H1 (cell line): ENCODE measurements around the gene ADARB2. TPM values are rescaled to one million over a fixed set of nuclear protein-coding genes. Genes with fewer than 3 reads are reported as not detected.

ENCODE experiments used
- CTCF ChIA-PET: fragments of 300-600 bp; sonication (Branson Sonifier 250); formaldehyde crosslinking; loops from one replicate; lab custom pipeline; 2021; ENCODE audit not compliant: partially characterized antibody; lab: Charles Lee
- POLR2A ChIA-PET: fragments of 300-600 bp; sonication (Branson Sonifier 250); formaldehyde crosslinking; loops from one replicate; lab custom pipeline; 2021; ENCODE audit warnings: inconsistent platforms; ENCODE audit not compliant: partially characterized antibody; lab: Charles Lee
- DNase-seq, 2 experiments: peaks; one replicate each; pipeline versions ENCODE4 v3.0.0 to v3.0.0-alpha.2; 2010 to 2022; ENCODE audit warnings: low spot score in 2 of 2, low read depth in 1 of 2, mixed read lengths in 1 of 2
- FAIRE-seq: peaks from 2 replicates; lab custom pipeline; 2011; peaks lifted over from hg19 to GRCh38; lab: Jason Lieb, UNC
- H2AFZ ChIP-seq: 2 replicates; pipeline ENCODE4 v1.8.1; 2012; ENCODE audit warnings: low read length, inconsistent platforms
- H2AK5ac ChIP-seq: 2 replicates; pipeline ENCODE4 v1.6.1; 2013; ENCODE audit warnings: low read depth, low read length
- H2BK120ac ChIP-seq: replicated peaks from 2 replicates; pipeline ENCODE3; 2013; ENCODE audit warnings: low read depth, low read length, inconsistent platforms
- H2BK12ac ChIP-seq: 2 replicates; pipeline ENCODE4 v1.6.1; 2013; ENCODE audit warnings: low read depth, low read length
- H2BK15ac ChIP-seq: 2 replicates; pipeline ENCODE4 v1.6.1; 2013; ENCODE audit warnings: low read length
- H2BK20ac ChIP-seq: 2 replicates; pipeline ENCODE4 v1.6.1; 2013; ENCODE audit warnings: low read length
- H2BK5ac ChIP-seq: 2 replicates; pipeline ENCODE4 v1.6.1; 2013; ENCODE audit warnings: low read depth, low read length
- H3K14ac ChIP-seq: 2 replicates; pipeline ENCODE4 v1.6.1; 2013; ENCODE audit warnings: inconsistent platforms; ENCODE audit not compliant: insufficient read length
- H3K18ac ChIP-seq: 2 replicates; pipeline ENCODE4 v1.6.1; 2013; ENCODE audit warnings: low read length; ENCODE audit errors: extremely low read depth
- H3K23ac ChIP-seq: 2 replicates; pipeline ENCODE4 v1.6.1; 2013; ENCODE audit warnings: inconsistent platforms; ENCODE audit not compliant: insufficient read length
- H3K23me2 ChIP-seq: 2 replicates; pipeline ENCODE4 v1.6.1; 2013; ENCODE audit warnings: low read depth, low read length
- H3K27ac ChIP-seq: 2 replicates; pipeline ENCODE4 v1.6.1; 2011; ENCODE audit warnings: low read depth, low read length, inconsistent platforms
- H3K27me3 ChIP-seq, 4 experiments: replicated peaks in 1 of 4; 1 replicate in 1 of 4; 2 replicates in 3 of 4; pipeline versions ENCODE4 v1.6.1 to v1.8.1; 2011 to 2013; ENCODE audit warnings: low read length in 3 of 4, mild to moderate bottlenecking in 3 of 4, inconsistent platforms in 2 of 4, mixed read lengths in 2 of 4, moderate library complexity in 1 of 4; ENCODE audit not compliant: control insufficient read depth in 3 of 4, insufficient read depth in 3 of 4; ENCODE audit errors: extremely low read depth in 1 of 4
- H3K36me3 ChIP-seq, 4 experiments: 2 replicates each; pipeline versions ENCODE4 v1.6.1 to v1.8.1; 2011 to 2013; ENCODE audit warnings: mild to moderate bottlenecking in 4 of 4, low read length in 3 of 4, moderate library complexity in 2 of 4, control low read depth in 1 of 4, inconsistent platforms in 1 of 4; ENCODE audit not compliant: insufficient read depth in 4 of 4, control insufficient read depth in 2 of 4
- H3K4ac ChIP-seq: replicated peaks from 2 replicates; pipeline ENCODE3; 2013; ENCODE audit warnings: low read length, low read depth, mixed read lengths, inconsistent platforms; ENCODE audit not compliant: insufficient read length
- H3K4me1 ChIP-seq, 4 experiments: replicated peaks in 1 of 4; 1 replicate in 1 of 4; 2 replicates in 3 of 4; pipeline versions ENCODE4 v1.6.1 to v1.8.1; 2011 to 2013; ENCODE audit warnings: low read length in 3 of 4, inconsistent platforms in 2 of 4, mixed read lengths in 1 of 4; ENCODE audit not compliant: insufficient read depth in 4 of 4, control insufficient read depth in 3 of 4
- H3K4me2 ChIP-seq, 2 experiments: 2 replicates each; pipeline versions ENCODE4 v1.6.1 to v1.8.1; 2011 to 2013; ENCODE audit warnings: low read depth in 2 of 2, low read length in 2 of 2, control low read depth in 1 of 2, inconsistent platforms in 1 of 2, mild to moderate bottlenecking in 1 of 2; ENCODE audit not compliant: insufficient read depth in 1 of 2
- H3K4me3 ChIP-seq, 4 experiments: fragments of 200-600, 300-600 bp in 1 of 4; sonication (generic), shearing (Covaris generic), sonication (Bioruptor Twin) in 1 of 4; 2 replicates each; pipeline versions ENCODE4 v1.5.1 to v1.8.1; 2011 to 2016; ENCODE audit warnings: low read length in 4 of 4, low read depth in 3 of 4, control low read depth in 2 of 4, inconsistent platforms in 2 of 4, mild to moderate bottlenecking in 2 of 4, mixed read lengths in 1 of 4, moderate library complexity in 1 of 4; ENCODE audit not compliant: insufficient read depth in 2 of 4; ENCODE audit errors: extremely low read depth in 1 of 4
- H3K56ac ChIP-seq: replicated peaks from 2 replicates; pipeline ENCODE3; 2013; ENCODE audit warnings: low read depth, mild to moderate bottlenecking, mixed read lengths, low read length, inconsistent platforms; ENCODE audit not compliant: insufficient read length
- H3K79me1 ChIP-seq: 2 replicates; pipeline ENCODE4 v1.6.1; 2013; ENCODE audit warnings: low read depth, low read length, control low read depth
- H3K79me2 ChIP-seq, 2 experiments: 2 replicates each; pipeline versions ENCODE4 v1.6.1 to v1.8.1; 2012 to 2013; ENCODE audit warnings: low read length in 2 of 2, mild to moderate bottlenecking in 2 of 2, inconsistent platforms in 1 of 2; ENCODE audit not compliant: insufficient read depth in 2 of 2, control insufficient read depth in 1 of 2
- H3K9ac ChIP-seq, 4 experiments: replicated peaks in 1 of 4; 1 replicate in 1 of 4; 2 replicates in 3 of 4; pipeline versions ENCODE4 v1.6.1 to v1.8.1; 2011 to 2013; ENCODE audit warnings: low read depth in 3 of 4, low read length in 3 of 4, control low read depth in 2 of 4, mild to moderate bottlenecking in 2 of 4, moderate library complexity in 2 of 4, inconsistent platforms in 1 of 4; ENCODE audit errors: extremely low read depth in 1 of 4
- H3K9me3 ChIP-seq, 2 experiments: 2 replicates each; pipeline versions ENCODE4 v1.6.1 to v1.8.1; 2012 to 2013; ENCODE audit warnings: mild to moderate bottlenecking in 2 of 2, moderate library complexity in 2 of 2, control low read depth in 1 of 2, inconsistent platforms in 1 of 2, low read depth in 1 of 2, low read length in 1 of 2, mixed read lengths in 1 of 2; ENCODE audit not compliant: insufficient read depth in 2 of 2
- H4K20me1 ChIP-seq, 2 experiments: replicated peaks in 1 of 2; 2 replicates each; pipeline versions ENCODE3 to v1.8.1; 2011 to 2013; ENCODE audit warnings: inconsistent platforms in 2 of 2, low read length in 2 of 2, mild to moderate bottlenecking in 1 of 2; ENCODE audit not compliant: insufficient read depth in 2 of 2, control insufficient read depth in 1 of 2
- H4K5ac ChIP-seq: 2 replicates; pipeline ENCODE4 v1.6.1; 2013; ENCODE audit warnings: low read length, low read depth, mixed read lengths, inconsistent platforms; ENCODE audit not compliant: insufficient read length
- H4K8ac ChIP-seq: 2 replicates; pipeline ENCODE4 v1.8.0; 2013; ENCODE audit warnings: mild to moderate bottlenecking, moderate library complexity, low read length, inconsistent platforms; ENCODE audit not compliant: insufficient read depth; ENCODE audit errors: extremely low read depth
- H4K91ac ChIP-seq: replicated peaks from 2 replicates; pipeline ENCODE3; 2013; ENCODE audit warnings: low read length, mixed read lengths, inconsistent platforms; ENCODE audit not compliant: insufficient read length
- BACH1 ChIP-seq: IDR thresholded peaks from 2 replicates; pipeline ENCODE4 v1.6.1; 2012; ENCODE audit warnings: low read length, improper control_type of control experiment
- BRCA1 ChIP-seq: IDR thresholded peaks from 2 replicates; pipeline ENCODE4 v1.6.1; 2012; ENCODE audit warnings: low read depth, low read length, improper control_type of control experiment
- CHD1 ChIP-seq: IDR thresholded peaks from 2 replicates; pipeline ENCODE4 v1.6.1; 2012; ENCODE audit warnings: low read depth, low read length, improper control_type of control experiment
- EGR1 ChIP-seq: IDR thresholded peaks from 2 replicates; pipeline ENCODE4 v1.6.1; 2011; ENCODE audit warnings: low read depth, low read length, borderline replicate concordance
- GTF2F1 ChIP-seq: IDR thresholded peaks from 2 replicates; pipeline ENCODE4 v1.6.1; 2012; ENCODE audit warnings: low read depth, low read length, improper control_type of control experiment, borderline replicate concordance
- KDM4A ChIP-seq: IDR thresholded peaks from one replicate; pipeline ENCODE4 v1.7.1; 2012; ENCODE audit warnings: low read depth, mild to moderate bottlenecking, moderate library complexity, low read length, inconsistent platforms; ENCODE audit not compliant: severe bottlenecking
- POLR2AphosphoS5 ChIP-seq: IDR thresholded peaks from 2 replicates; pipeline ENCODE4 v1.6.1; 2011; ENCODE audit warnings: low read depth, low read length
- POU5F1 ChIP-seq: IDR thresholded peaks from 2 replicates; pipeline ENCODE4 v1.6.1; 2011; ENCODE audit warnings: low read depth, mild to moderate bottlenecking, low read length, moderate library complexity
- RAD21 ChIP-seq, 2 experiments: IDR thresholded peaks in 1 of 2; conservative IDR thresholded peaks in 1 of 2; 2 replicates each; pipeline ENCODE4 v1.6.1; 2011; ENCODE audit warnings: low read depth in 2 of 2, low read length in 2 of 2, improper control_type of control experiment in 1 of 2, inconsistent platforms in 1 of 2, mild to moderate bottlenecking in 1 of 2, moderate library complexity in 1 of 2
- RFX5 ChIP-seq: IDR thresholded peaks from 2 replicates; pipeline ENCODE4 v1.6.1; 2011; ENCODE audit warnings: low read depth, low read length, improper control_type of control experiment, borderline replicate concordance
- SRF ChIP-seq: IDR thresholded peaks from 2 replicates; pipeline ENCODE4 v1.6.1; 2011; ENCODE audit warnings: mild to moderate bottlenecking, low read depth, low read length, moderate library complexity
- YY1 ChIP-seq: IDR thresholded peaks from 2 replicates; pipeline ENCODE4 v1.6.1; 2011; ENCODE audit warnings: low read depth, mild to moderate bottlenecking, low read length
- WGBS, 2 experiments: shearing (Covaris generic) in 1 of 2; methylation state at CpG; one replicate each; pipeline versions ENCODE4 v1.1.6 to v1.1.7; 2013 to 2015; ENCODE audit warnings: low lambda C conversion rate in 2 of 2, mixed read lengths in 2 of 2, inconsistent platforms in 1 of 2, low coverage in 1 of 2, missing lambda C conversion rate in 1 of 2; ENCODE audit not compliant: insufficient replicate concordance in 2 of 2, insufficient coverage in 1 of 2, insufficient read length in 1 of 2; ENCODE audit errors: extremely low coverage in 1 of 2, missing lambda C conversion rate in 1 of 2; 5-methylcytosine and 5-hydroxymethylcytosine counted together
- polyA plus RNA-seq, 7 experiments: library from polyadenylated mRNA; depleted of rRNA in 3 of 7; stranded (reverse) in 5 of 7; unstranded in 2 of 7; fragments of >200 nt in 5 of 7; fragments of 200-250 nt in 2 of 7; gene quantifications; 1 replicate in 5 of 7; 2 replicates in 1 of 7; 4 replicates in 1 of 7; pipeline versions ENCODE4 v1.2.1 to v1.2.3, GENCODE V29; 2011 to 2013; ENCODE audit warnings: missing spikeins in 2 of 7, mixed read lengths in 2 of 7
- total RNA-seq: library from RNA; stranded (reverse); fragmentation: NEBNext Ultra II Directional; extraction: Animal tissue kit (Norgen Biotek cat#: 25700); gene quantifications from 2 replicates; pipeline ENCODE4 v1.2.1, GENCODE V29; 2021
- TF ChIP-seq, protein P1 (sequence below): IDR thresholded peaks from 2 replicates; pipeline ENCODE4 v1.6.1; 2012; ENCODE audit warnings: inconsistent platforms

The ADARB2 gene
- total and polyA plus RNA-seq, 2 of the 8 experiments (the other 6 are each of a cell fraction or from before 2014, with no cell fraction given) = 2.2 to 2.8 TPM

DNA sequence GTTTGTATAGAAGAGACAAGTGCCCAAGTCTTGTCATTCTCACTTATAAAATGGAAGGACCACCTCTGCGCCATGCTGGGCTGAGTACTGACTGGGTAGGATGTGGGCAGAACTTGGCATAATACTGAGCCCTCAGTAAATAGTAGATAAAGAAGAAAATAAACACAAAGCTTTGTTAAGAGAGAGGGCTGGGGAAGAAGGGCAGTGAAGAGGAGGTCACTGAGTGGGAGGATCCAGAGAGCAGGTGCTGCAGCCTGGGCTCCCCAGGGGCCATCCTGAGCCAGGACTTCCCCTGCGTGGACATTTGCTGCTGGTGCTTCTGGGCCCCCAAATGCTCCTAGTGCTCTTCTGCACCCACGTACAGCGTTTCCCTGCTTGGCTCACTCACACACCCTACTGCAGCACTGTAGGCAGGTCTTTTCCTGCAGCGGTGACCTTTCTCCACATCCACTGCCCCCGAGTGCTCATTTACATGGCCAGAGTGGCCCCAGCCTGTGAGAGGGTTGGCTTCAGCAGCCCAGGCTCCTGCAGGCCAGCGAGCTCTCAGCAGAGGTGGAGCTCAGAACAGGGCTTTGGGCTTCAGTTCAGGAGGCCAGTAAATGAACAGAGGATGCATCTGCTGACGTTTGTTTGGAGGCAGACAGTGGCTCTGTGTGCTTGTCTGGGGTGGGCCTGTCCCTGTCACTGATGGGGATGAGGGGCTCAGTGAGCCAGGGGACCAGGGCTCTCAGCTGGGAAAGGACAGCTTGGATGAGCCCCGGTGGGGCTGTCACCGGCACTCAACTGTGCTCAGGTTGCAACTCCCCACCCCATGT is 164.6 kb downstream of the ADARB2 start:
- Histone ChIP-seq H3K36me3 (no peaks in the 10 kb centered on the region), H3K18ac (no peak overlapping the region), H3K23ac (no peak overlapping the region), H2AK5ac (no peak overlapping the region), H2BK15ac (no peak overlapping the region), H3K23me2 (peaks cover 6% of the 10 kb centered on the region; the same call in 1 of the 2 replicates), H2BK20ac (no peak overlapping the region), H3K56ac (no peak overlapping the region), H3K9me3 (no peaks in the 10 kb centered on the region), H4K8ac (no peak overlapping the region; the same call in 1 of the 2 replicates), H4K20me1 (peaks cover 0 to 4% of the 10 kb centered on the region in 2 experiments), H3K4me2 (no peak overlapping the region), H2BK12ac (no peak overlapping the region), H3K4ac (no peak overlapping the region), H3K27me3 (peaks cover 0 to 2% (median 0%) of the 10 kb centered on the region in 4 experiments; a peak in 2 of 7 replicates), H3K4me3 (no peak overlapping the region), H4K91ac (no peak overlapping the region), H2BK120ac (no peak overlapping the region), H3K9ac (no peak overlapping the region), H2AFZ (no peak overlapping the region), H4K5ac (no peak overlapping the region), H3K79me2 (no peaks in the 10 kb centered on the region), H3K14ac (no peak overlapping the region), H2BK5ac (no peak overlapping the region), H3K27ac (no peak overlapping the region), H3K79me1 (no peaks in the 10 kb centered on the region; the same call in 1 of the 2 replicates), H3K4me1 (no peaks in the 10 kb centered on the region; a peak in 1 of 7 replicates)
- ChIA-PET POLR2A (no interaction called here), CTCF (no interaction called here)
- FAIRE-seq = no peak
- no peak for DNase-seq
- 86% methylated on average over 10 of the region's 10 CpGs; no CpG with 5 or more reads in 1 of the 2 experiments for WGBS, 2 experiments
- TF ChIP-seq YY1 (no peak), POU5F1 (no peak), GTF2F1 (no peak), BRCA1 (no peak), RAD21 (IDR thresholded peaks at IDR 0.05 in 1 of 2, conservative IDR thresholded peaks at IDR 0.05 in 1 of 2; ENCODE audit: low read depth in 2 of 2, low read length in 2 of 2) (no peak), POLR2AphosphoS5 (no peak), RFX5 (no peak), EGR1 (no peak), BACH1 (no peak), KDM4A (no peak), CHD1 (no peak), SRF (no peak)
- TF ChIP-seq, protein P1, sequence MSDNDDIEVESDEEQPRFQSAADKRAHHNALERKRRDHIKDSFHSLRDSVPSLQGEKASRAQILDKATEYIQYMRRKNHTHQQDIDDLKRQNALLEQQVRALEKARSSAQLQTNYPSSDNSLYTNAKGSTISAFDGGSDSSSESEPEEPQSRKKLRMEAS = no peak
